Rectal smooth muscle tissue (tissue), 1 donor: ENCODE measurements around the gene MAP1LC3B2.
"Not testable (repeated sequence)": the region's sequence is repeated elsewhere in the genome, so short reads cannot be mapped to it uniquely, and the experiment has no call there.

Experiments used
- H3K27ac ChIP-seq: one replicate; pipeline ENCODE4 v1.7.0; 2013; ENCODE audit warnings: low read depth, low read length, inconsistent platforms
- H3K27me3 ChIP-seq: one replicate; pipeline ENCODE4 v1.7.0; 2013; ENCODE audit warnings: low read length; ENCODE audit not compliant: control insufficient read depth, insufficient read depth
- H3K36me3 ChIP-seq: one replicate; pipeline ENCODE4 v1.7.0; 2013; ENCODE audit warnings: low read length; ENCODE audit not compliant: control insufficient read depth, insufficient read depth
- H3K4me1 ChIP-seq: one replicate; pipeline ENCODE4 v1.7.0; 2013; ENCODE audit warnings: low read length; ENCODE audit not compliant: control insufficient read depth, insufficient read depth
- H3K4me3 ChIP-seq: one replicate; pipeline ENCODE4 v1.7.0; 2013; ENCODE audit warnings: low read length
- H3K9ac ChIP-seq: one replicate; pipeline ENCODE4 v1.7.0; 2013; ENCODE audit warnings: low read length

The MAP1LC3B2 gene

GRCh38 chr12:116552773-116553373 lies 6.3 kb upstream of the MAP1LC3B2 start:
- Histone ChIP-seq H3K36me3 (no peaks in the 10 kb centered on the region), H3K27ac (no peak overlapping the region), H3K9ac (no peak overlapping the region), H3K27me3 (no peaks in the 10 kb centered on the region), H3K4me3 (no peak overlapping the region), H3K4me1 (no peaks in the 10 kb centered on the region)

GRCh38 chr12:116556356-116556952 lies 2.7 kb upstream of the MAP1LC3B2 start:
- H3K9ac ChIP-seq, result no peak overlapping the region
- H3K27ac ChIP-seq, result no peak overlapping the region
- H3K4me3 ChIP-seq, result no peak overlapping the region
- no peaks in the 10 kb centered on the region for H3K27me3 ChIP-seq
- no peaks in the 10 kb centered on the region for H3K36me3 ChIP-seq
- H3K4me1 ChIP-seq, result no peaks in the 10 kb centered on the region

- Histone ChIP-seq H3K4me1 (no peaks in the 10 kb centered on the region), H3K27ac (no peak overlapping the region), H3K4me3 (no peak overlapping the region), H3K36me3 (no peaks in the 10 kb centered on the region), H3K9ac (no peak overlapping the region), H3K27me3 (no peaks in the 10 kb centered on the region)
Observed at GRCh38 chr12:116556964-116557698, 2.0 kb upstream of the MAP1LC3B2 start.

GRCh38 chr12:116558280-116559161 lies 660 bp upstream of the MAP1LC3B2 start:
- no peaks in the 10 kb centered on the region for H3K4me1 ChIP-seq
- no peaks in the 10 kb centered on the region for H3K27me3 ChIP-seq
- H3K9ac ChIP-seq, result peak overlapping the region; percentile 17
- peak overlapping the region; percentile 45 for H3K4me3 ChIP-seq
- no peaks in the 10 kb centered on the region for H3K36me3 ChIP-seq
- peak overlapping the region; percentile 43 for H3K27ac ChIP-seq

GRCh38 chr12:116561181-116561821 lies 2.1 kb downstream of the MAP1LC3B2 start:
- H3K27me3 ChIP-seq, result no peaks in the 10 kb centered on the region
- no peak overlapping the region for H3K9ac ChIP-seq
- no peaks in the 10 kb centered on the region for H3K4me1 ChIP-seq
- H3K27ac ChIP-seq, result no peak overlapping the region
- no peaks in the 10 kb centered on the region for H3K36me3 ChIP-seq
- no peak overlapping the region for H3K4me3 ChIP-seq

GRCh38 chr12:116562090-116562489 lies 2.9 kb downstream of the MAP1LC3B2 start:
- no peak overlapping the region for H3K27ac ChIP-seq
- H3K27me3 ChIP-seq, result no peaks in the 10 kb centered on the region
- H3K36me3 ChIP-seq, result no peaks in the 10 kb centered on the region
- no peak overlapping the region for H3K4me3 ChIP-seq
- H3K9ac ChIP-seq, result no peak overlapping the region
- H3K4me1 ChIP-seq, result no peaks in the 10 kb centered on the region

- Histone ChIP-seq H3K9ac (no peak overlapping the region), H3K27ac (no peak overlapping the region), H3K4me1 (no peaks in the 10 kb centered on the region), H3K4me3 (no peak overlapping the region), H3K36me3 (no peaks in the 10 kb centered on the region), H3K27me3 (no peaks in the 10 kb centered on the region)
Observed at GRCh38 chr12:116563262-116563661, 4.1 kb downstream of the MAP1LC3B2 start.

- H3K9ac ChIP-seq, result no peak overlapping the region
- no peak overlapping the region for H3K4me3 ChIP-seq
- no peaks in the 10 kb centered on the region for H3K27me3 ChIP-seq
- H3K36me3 ChIP-seq, result no peaks in the 10 kb centered on the region
- H3K27ac ChIP-seq, result no peak overlapping the region
- H3K4me1 ChIP-seq, result no peaks in the 10 kb centered on the region
Observed at GRCh38 chr12:116564080-116564479, 4.9 kb downstream of the MAP1LC3B2 start.

- H3K4me3 ChIP-seq, H3K27ac ChIP-seq, H3K9ac ChIP-seq, H3K4me1 ChIP-seq, H3K27me3 ChIP-seq, H3K36me3 ChIP-seq: not testable (repeated sequence)
Observed at GRCh38 chr12:116565221-116565620, 6.0 kb downstream of the MAP1LC3B2 start.

- H3K27me3 ChIP-seq, result no peaks in the 10 kb centered on the region
- H3K4me1 ChIP-seq, result no peaks in the 10 kb centered on the region
- no peak overlapping the region for H3K9ac ChIP-seq
- H3K36me3 ChIP-seq, result no peaks in the 10 kb centered on the region
- H3K4me3 ChIP-seq, result no peak overlapping the region
- no peak overlapping the region for H3K27ac ChIP-seq
Observed at GRCh38 chr12:116565963-116566362, 6.8 kb downstream of the MAP1LC3B2 start.

GRCh38 chr12:116568203-116568602 lies 9.0 kb downstream of the MAP1LC3B2 start:
- H3K9ac ChIP-seq, result no peak overlapping the region
- no peaks in the 10 kb centered on the region for H3K4me1 ChIP-seq
- no peak overlapping the region for H3K4me3 ChIP-seq
- H3K27ac ChIP-seq, result no peak overlapping the region
- no peaks in the 10 kb centered on the region for H3K27me3 ChIP-seq
- H3K36me3 ChIP-seq, result no peaks in the 10 kb centered on the region

GRCh38 chr12:116571089-116571488 lies 11.9 kb downstream of the MAP1LC3B2 start:
- Histone ChIP-seq H3K27ac (no peak overlapping the region), H3K4me1 (no peaks in the 10 kb centered on the region), H3K36me3 (no peaks in the 10 kb centered on the region), H3K27me3 (no peaks in the 10 kb centered on the region), H3K4me3 (no peak overlapping the region), H3K9ac (no peak overlapping the region)
